Neural cell (in vitro differentiated cells): ENCODE data around the gene TMEM171.

ENCODE experiments used
- CTCF ChIP-seq: fragments of 450-650 bp; IDR thresholded peaks from 2 replicates; pipeline ENCODE4 v1.5.1; 2014; ENCODE audit warnings: antibody characterized with exemption, mild to moderate bottlenecking, moderate library complexity; ENCODE audit not compliant: poor library complexity, severe bottlenecking
- EP300 ChIP-seq: fragments of 450-650 bp; conservative IDR thresholded peaks from 2 replicates; pipeline ENCODE4 v1.6.1; 2014; ENCODE audit warnings: antibody characterized with exemption, mild to moderate bottlenecking, moderate library complexity; ENCODE audit not compliant: poor library complexity, severe bottlenecking
- EZH2 ChIP-seq: fragments of 200-600, 300-800 bp; shearing (Covaris generic), sonication (generic); IDR thresholded peaks from 2 replicates; pipeline ENCODE4 v1.6.1; 2014; ENCODE audit warnings: antibody characterized with exemption, low read length, borderline replicate concordance, mild to moderate bottlenecking; ENCODE audit not compliant: insufficient read depth, poor library complexity, severe bottlenecking
- MXI1 ChIP-seq: fragments of 450-650 bp; conservative IDR thresholded peaks from 2 replicates; pipeline ENCODE4 v1.6.1; 2014; ENCODE audit warnings: antibody characterized with exemption, mild to moderate bottlenecking; ENCODE audit not compliant: poor library complexity, severe bottlenecking
- POLR2AphosphoS5 ChIP-seq: IDR thresholded peaks from 2 replicates; pipeline ENCODE4 v1.6.1; 2012
- RAD21 ChIP-seq: fragments of 450-650 bp; conservative IDR thresholded peaks from 2 replicates; pipeline ENCODE4 v1.6.1; 2014; ENCODE audit warnings: antibody characterized with exemption, mild to moderate bottlenecking, moderate library complexity
- REST ChIP-seq: IDR thresholded peaks from 2 replicates; pipeline ENCODE4 v1.6.1; 2012; ENCODE audit warnings: borderline replicate concordance
- SMC3 ChIP-seq: fragments of 450-650 bp; conservative IDR thresholded peaks from 2 replicates; pipeline ENCODE4 v1.6.1; 2014; ENCODE audit warnings: antibody characterized with exemption, mild to moderate bottlenecking, moderate library complexity; ENCODE audit not compliant: poor library complexity
- TAF1 ChIP-seq: IDR thresholded peaks from 2 replicates; pipeline ENCODE4 v1.6.1; 2012; ENCODE audit warnings: low read depth

GRCh38 chr5:73116506-73116905 lies 3.9 kb upstream of the TMEM171 start:
- TF ChIP-seq CTCF, result no peak
- no peak for TF ChIP-seq EZH2
- no peak for TF ChIP-seq RAD21
- TF ChIP-seq EP300, result no peak
- TF ChIP-seq SMC3, result no peak
- no peak for TF ChIP-seq REST
- no peak for TF ChIP-seq TAF1
- no peak for TF ChIP-seq POLR2AphosphoS5
- TF ChIP-seq MXI1, result no peak
